ENCODE measurements around the gene SCAI.
"Not testable (repeated sequence)": the region's sequence is repeated elsewhere in the genome, so short reads cannot be mapped to it uniquely, and the experiment has no call there.

SCAI gene

DNA sequence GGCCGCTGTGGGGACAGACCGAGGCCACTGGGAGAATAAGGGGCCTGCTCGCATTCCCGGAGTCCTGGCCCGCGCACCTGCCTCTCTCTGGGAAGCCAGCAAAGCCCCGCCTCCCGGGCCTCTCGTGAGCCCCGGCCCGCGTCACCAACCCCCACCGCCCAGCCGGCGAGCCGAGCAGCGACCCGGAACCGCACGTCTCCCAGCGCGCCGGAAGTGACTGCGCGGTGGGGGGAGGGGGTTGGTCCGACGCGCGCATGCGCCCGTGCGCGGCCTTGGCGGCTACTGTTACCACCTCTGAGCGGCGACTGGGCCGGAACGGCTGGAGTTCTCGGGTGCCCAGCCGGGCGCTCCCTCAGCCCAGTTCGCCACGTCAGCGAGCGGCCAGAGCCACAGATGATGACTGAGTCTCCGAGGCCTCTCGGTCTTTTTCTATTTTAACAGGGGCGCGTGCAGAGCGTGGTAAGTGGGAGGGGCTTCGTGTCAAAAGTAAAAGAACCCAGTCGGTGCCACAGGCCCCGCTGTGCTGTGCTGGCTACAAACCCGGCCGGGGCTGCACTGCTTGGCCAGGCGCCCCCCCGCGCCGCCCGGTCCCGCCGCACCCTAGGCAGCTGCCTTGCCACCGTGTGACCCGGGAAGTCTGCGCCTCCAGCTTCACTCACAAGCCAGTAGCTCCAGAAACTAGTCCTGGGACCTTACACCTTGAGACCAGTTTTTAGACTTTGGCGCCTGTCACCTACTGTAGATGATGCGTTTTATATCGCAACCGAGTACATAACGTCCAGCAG is 202.2 kb downstream of the SCAI start, which contains the start of gene GOLGA1:
TSS of gene GOLGA1 (minus strand) at position 190 of the 785 bp plus-strand sequence. CDS start 2,372 bp downstream, outside the sequence.
- peak; percentile 92 for DNase-seq

DNA sequence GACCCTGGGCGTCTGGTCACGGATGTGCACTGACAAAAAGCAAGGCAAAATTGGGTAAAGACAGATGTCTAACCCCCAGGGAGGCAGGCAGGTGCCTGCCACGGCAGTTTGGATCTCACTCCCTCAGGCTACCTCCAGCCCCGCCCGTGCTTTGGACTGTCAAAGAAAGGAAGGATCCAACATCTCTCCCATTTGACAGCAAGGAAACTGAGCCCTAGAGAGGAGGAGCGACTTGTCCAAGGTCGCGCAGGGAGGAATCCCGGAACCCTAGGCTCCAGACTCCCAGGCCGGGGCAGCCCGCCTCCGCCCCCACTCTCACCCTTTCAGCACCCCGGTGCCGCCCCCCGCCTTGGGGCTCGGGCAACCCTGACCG is 202.8 kb downstream of the SCAI start:
- DNase-seq, result no peak

DNA sequence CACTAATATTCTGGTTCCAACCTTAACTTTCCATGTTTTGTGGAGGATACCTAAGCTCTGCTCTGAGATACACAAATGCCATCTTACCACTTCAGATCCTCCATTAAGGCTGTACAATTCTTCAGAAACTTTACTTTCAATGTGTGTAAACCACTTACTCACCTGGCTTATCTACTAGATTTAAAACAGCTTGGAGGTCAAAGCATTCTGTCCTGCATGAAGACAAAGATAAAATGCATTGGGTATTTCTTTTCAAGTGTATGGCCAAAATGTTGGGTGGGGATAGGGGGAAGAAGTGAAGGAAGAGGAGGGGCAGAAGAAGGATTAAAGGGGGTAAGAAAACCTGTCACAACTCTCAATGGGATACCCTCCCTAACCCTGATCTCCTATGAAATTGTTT is 203.4 kb downstream of the SCAI start:
- no peak for DNase-seq

DNA sequence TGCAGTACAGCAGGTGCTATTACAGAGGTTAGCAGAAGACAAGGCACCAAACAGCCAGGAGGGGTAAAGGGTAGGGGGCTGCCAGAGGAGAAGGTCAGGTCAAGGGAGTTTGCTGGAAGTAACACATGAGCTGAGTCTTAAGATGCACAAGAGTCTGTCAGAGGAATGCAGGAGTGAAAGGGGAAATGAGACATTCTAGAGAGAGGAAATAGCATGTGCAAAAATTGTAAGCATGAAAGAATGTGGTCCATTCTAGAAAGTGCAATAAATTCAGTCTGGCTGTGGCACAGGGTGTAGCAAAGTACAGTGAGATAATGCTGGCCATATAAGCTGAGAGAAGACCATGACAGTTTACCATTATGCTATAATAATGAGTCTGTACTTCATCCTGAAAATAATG is 209.0 kb downstream of the SCAI start:
- no peak for DNase-seq

DNA sequence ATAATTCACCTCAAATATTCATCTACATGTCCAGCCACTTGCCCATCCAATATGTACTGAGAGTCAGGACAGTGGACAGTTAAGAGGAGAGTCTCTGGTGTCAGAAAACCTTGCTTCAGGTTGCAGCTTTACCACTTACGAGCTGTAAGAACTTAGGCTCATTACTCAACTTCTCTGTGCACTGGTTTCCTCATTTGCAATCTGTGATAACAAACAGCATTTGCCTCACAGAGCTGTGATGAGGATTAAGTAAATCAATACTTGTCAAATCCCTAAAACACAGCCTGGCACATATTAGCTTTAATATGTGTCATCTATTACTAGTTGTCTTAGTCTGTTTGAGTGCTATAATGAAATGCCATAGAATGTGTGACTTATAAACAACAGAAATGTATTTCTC is 211.0 kb downstream of the SCAI start:
- DNase-seq, result no peak

DNA sequence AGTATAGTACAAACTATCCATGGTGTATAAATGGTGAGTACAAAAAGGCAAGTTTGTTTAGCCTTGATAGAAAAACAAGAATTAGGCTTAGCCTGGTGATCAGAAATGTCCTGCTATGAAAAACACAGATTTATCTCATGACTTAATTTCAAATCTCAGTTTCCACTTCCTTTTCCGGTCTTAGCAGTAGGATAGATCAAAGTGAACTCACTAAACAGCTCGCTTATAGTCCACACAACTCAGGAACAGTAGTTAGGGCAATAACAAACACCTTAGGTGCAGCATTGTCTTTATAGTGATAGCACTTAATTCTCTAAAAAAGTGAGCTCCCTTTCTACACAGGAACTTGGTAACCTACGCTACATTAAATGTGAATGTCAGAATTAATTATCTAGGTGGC is 213.9 kb downstream of the SCAI start:
- DNase-seq, result no peak

DNA sequence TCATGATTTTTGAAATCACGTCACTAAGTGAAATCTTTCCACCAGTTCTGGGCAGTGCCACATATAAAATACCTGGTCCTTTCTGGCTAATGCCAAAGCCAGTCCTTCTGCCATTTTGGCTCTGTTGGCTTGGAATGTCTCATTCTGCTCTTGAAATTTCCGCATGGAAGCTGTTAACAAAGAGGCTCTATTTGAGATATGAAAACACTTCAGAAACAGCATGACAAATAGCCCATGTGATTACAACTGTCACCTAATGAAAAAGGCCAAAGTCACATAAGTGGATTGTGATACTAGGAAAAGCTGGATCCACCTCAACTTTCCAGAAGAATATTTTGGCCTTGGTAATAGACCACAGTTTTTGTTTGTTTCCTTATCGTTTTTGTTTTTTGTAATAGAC is 215.2 kb downstream of the SCAI start:
- no peak for DNase-seq

DNA sequence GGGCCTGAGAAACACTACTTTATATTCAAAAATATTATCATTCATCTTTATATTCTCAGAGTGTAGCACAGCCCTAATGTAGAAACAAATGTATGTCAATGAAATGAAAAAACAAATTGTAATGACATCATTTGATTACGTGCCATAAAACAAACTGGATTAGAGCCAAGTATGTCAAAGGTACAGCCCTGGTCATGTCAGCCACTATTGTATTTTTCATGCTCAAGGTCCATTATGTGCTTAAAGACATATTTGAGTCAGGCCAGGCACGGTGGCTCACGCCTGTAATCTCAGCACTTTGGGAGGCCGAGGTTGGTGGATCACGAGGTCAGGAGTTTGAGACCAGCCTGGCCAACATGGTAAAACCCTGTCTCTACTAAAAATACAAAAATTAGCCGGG is 222.9 kb downstream of the SCAI start:
- DNase-seq, result not testable (repeated sequence)

DNA sequence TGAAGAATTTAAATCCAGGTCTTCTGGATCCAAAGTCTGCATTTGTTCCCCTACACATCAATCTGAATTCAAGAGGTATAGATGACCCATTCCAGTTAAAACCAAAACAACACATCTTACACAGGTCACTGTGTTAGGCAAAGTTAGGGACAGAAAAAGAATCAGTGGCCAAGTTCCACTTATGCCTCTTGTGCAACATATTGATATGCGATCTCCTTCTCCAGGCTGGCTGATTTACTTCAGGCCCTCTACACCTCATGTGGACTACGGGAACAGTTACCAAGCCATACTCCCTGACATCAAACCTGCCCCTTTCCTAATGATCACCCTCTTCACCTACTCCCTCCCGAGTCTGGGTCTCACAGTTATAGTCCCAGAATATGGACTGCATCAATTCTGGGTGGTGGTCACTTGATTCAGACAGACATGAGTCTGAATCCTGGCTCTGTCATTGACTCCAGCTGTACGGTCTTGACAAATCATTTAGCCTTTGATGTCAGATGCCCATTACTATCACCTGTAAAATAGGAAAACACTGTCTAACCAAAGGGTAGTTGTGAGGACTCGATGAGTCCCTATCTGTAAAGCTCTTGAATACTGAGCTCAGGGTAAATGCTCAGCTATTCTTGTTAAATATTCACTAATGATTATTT is 228.4 kb downstream of the SCAI start:
- DNase-seq, result no peak

DNA sequence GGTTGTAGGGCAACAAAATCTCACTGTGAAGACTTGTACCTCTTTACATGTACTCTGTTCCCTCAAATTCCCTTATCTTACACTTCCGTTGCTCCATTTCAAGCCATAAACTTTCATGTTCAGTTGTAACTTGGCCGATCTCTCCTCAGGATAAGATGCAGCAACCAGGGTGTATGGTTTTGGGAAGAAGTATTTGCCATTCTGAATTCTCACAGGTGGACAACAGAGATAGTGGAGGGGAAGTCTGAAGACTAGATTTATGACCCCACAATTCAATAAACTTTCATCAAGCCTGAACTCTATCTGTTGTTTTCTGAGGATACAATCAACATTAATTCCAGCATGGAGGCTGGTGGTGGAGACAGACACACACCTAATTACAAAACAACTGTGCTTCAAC is 229.9 kb downstream of the SCAI start:
- no peak for DNase-seq

DNA sequence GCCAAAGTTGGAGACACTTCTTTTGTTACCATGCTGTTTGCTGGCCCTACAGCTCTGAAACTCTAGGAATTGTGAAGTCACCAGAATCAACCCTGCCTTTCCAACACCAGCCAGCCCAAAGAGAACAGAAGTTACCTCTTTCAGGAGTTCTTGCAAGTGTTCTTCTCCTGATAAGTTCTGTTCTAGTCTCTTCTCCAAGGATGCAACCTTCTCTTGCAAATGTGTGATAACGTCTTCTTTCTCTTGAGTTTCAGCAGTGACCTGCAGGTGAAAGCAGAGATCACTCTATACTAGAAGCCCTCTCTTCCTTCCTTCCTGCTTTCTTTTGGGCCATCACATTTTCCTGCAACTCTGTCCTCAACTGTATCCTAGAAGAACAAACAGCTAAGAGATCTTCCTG is 231.6 kb downstream of the SCAI start:
- no peak for DNase-seq

DNA sequence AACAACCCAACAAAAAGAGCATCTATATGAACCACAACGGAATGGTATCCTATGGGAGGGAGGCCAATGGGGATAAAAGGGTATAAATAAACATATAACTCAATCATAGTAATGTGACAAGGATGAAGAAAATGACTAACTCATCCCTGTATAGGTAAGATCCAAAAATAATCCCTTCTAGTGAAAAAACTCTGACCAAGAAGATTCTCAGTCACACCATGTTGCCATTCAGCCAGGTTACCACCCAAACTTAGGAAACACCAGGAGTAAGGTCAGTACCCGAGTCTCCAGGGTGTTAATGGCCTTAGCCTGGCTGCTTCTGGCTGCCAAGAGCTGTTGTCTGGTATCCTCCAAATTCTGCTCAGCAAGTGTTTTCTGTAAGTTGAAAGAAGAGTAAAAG is 235.2 kb downstream of the SCAI start:
- no peak for DNase-seq

DNA sequence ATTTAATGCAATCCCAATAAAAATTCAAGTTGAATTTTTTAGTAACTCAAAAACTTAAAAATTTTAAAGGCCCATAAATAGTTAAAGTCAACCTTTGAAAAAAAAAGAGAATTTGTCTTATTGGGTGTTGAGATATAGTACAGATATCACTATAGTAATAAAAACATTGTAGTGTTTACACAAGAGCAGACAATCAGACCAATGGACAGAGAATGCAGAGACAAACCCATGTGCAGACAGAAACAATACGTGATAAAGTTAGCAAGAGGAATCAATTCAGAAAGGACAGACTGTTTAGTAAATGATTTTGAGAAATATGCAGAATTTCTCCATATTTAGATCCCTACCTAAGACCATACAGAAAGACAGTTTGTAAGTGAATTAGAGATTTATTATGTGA is 236.4 kb downstream of the SCAI start:
- no peak for DNase-seq

DNA sequence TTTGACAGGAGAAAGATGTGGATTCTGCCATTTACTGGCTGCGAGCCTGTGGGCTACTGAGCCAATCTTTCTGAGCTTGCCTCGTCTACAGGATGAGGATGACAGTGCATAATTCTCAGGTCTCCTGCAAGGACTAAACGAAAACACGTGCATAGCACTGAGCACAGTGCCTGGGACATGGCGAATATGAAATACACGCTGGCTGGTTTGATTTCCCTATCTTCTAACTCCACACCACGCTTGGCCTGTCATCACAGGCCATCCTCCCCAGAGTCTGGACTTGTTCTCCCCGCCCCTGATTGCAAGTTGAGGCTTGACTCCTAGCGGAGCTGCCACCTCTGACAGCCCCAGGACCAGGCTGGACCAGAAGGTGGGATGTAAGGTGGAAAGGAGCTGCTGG is 243.5 kb downstream of the SCAI start:
- DNase-seq, result no peak

DNA sequence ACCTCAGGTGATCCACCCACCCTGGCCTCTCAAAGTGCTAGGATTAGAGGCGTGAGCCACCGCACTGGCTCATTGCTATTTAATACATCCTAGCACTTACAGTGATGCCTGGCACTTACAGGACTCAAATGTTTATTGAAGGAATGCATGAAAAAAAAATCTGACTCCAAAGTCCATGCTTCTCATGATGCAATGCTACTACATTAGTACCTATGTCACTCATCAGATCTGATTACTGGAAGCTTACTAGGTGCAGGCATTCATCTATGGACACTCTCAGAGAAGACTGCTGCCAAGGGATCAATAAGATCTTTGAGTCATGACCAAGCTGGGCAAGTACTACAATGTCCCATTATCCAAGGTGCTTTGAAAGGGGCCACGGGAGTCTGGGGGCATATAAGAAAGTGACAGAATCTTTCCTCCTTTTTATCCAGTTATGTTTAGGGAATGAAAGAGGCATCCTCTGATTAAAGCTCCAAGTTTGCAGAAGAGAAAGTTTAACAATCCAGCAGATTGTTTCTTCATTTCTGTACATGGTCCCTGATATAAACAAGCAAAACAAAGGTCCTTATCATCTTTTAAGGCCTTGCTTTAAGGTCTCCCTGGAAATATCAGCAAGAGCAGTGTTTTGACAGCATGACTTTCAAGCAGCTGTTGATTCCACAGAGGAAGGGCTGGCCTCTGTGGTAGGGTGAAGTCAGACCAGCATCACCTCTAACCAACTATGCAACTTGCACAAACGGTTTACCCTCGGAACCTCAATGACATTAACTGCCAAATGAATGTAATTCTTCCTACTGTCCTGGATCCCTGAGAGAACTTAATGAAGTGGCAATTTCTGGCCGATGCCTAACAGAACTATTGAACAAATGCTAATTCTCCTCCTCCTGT is 245.5 kb downstream of the SCAI start:
- no peak for DNase-seq

DNA sequence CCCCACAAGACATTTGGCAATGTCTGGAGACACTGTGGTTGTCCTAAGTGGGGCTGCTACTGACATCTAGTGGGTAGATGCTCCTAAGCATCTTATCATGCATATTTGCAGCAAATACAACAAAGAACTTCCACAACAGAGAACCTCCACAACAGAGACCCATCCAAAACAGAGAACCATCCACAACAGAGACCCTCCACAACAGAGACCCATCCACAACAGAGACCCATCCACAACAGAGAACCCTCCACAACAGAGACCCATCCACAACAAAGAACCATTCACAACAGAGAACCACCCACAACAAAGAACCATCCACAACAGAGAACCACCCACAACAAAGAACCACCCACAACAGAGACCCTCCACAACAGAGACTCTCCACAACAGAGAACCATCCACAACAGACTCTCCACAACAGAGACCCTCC is 248.6 kb downstream of the SCAI start:
- peak; percentile 28 for DNase-seq

DNA sequence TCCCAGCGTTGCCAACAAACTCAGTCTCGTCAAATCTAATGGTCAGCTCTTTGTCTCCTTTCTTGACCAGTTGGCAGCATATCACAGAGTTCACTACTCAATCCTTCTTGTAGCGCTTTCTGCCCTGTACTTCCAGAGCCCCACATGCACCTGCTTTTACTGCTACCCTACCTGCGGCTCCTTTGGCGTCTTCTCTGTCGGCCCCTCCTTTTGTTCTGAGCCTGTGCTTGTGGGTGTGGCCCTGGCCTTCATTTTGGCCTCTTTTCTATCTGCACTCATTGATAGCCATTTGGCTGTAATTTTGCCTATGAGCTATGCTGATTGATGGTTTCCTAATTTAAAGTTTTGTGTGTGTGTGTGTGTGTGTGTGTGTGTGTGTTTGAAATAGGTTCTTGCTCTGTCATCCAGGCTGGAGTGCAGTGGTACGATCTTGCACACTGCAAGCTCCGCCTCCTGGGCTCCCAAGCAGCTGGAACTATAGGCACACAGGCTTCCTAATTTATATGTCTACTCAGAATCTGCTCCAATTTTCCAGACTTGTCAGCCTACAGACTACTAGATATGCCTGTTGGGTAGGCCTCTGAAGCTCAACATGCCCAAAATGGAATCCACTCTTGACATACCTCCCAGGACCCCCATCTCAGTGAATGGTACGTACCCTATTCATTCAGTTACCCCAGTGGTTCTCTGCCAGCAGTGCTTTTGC is 249.1 kb downstream of the SCAI start:
- DNase-seq, result no peak
